Stimulated activated CD8-positive, alpha-beta memory T cell treated with anti-CD3 and anti-CD28 coated beads, Interleukin-12 subunit alpha, Interleukin-12 subunit beta, amount 100 ng/mL, for 4 hours (primary cell): ENCODE measurements around the gene PRKAB2.
"Not testable (repeated sequence)": the region's sequence is repeated elsewhere in the genome, so short reads cannot be mapped to it uniquely, and the experiment has no call there.

Experiments used
- DNase-seq: peaks from one replicate; pipeline ENCODE4 v3.0.0-alpha.2; 2020; ENCODE audit warnings: low read depth

Gene PRKAB2

GRCh38 chr1:147109762-147110161, 62.5 kb downstream of the PRKAB2 start:
- no peak for DNase-seq

GRCh38 chr1:147109041-147109440, 63.2 kb downstream of the PRKAB2 start:
- no peak for DNase-seq

- not testable (repeated sequence) for DNase-seq
These were observed 65.8 kb downstream of the PRKAB2 start for GRCh38 chr1:147106407-147106881.

- DNase-seq, result no peak
These were observed 66.4 kb downstream of the PRKAB2 start for GRCh38 chr1:147105909-147106308.
